Gastroesophageal sphincter (tissue), 3 donors: ENCODE results near the gene CCL13.

Experiments used
- EP300 ChIP-seq: sonication (generic); formaldehyde crosslinking; IDR thresholded peaks from one replicate; pipeline ENCODE4 v1.6.1; 2017; ENCODE audit warnings: antibody characterized with exemption, mild to moderate bottlenecking
- POLR2A ChIP-seq, 2 donors: fragments of 450-650 bp; IDR thresholded peaks; one replicate each; pipeline ENCODE4 v1.6.1; 2017; ENCODE audit warnings: antibody characterized with exemption in 2 of 2, mild to moderate bottlenecking in 2 of 2, moderate library complexity in 1 of 2
- POLR2AphosphoS5 ChIP-seq: sonication (generic); formaldehyde crosslinking; IDR thresholded peaks from one replicate; pipeline ENCODE4 v1.6.1; 2017; ENCODE audit warnings: antibody characterized with exemption
- TF ChIP-seq, protein P1 (sequence below), 4 experiments: fragments of 200-600 bp in 2 of 4; fragments of 450-650 bp in 2 of 4; sonication (generic) in 1 of 4; IDR thresholded peaks; one replicate each; pipeline ENCODE4 v1.5.1; 2017 to 2019; ENCODE audit warnings: antibody characterized with exemption in 4 of 4, mild to moderate bottlenecking in 2 of 4, moderate library complexity in 2 of 4

DNA sequence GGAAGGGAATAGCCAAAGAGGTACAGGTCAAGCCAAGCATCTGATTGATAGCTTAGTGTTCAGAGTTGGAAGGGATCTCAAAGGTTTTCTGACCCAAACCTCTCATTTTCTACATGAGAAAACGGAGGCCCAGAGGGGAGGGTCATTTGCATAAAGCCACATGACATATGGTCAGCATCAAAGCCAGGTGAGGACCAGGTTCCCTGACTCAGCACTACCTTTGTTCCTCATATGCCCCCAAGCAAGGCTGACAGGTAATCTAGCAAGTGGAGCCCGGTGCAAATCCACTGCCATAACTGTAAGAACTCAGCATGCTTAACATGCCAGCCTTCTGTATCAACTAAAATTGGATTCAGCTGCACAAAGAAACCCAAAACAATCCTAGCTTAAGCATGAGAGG, 35.0 kb downstream of the CCL13 start:
- no peak for TF ChIP-seq POLR2A (IDR thresholded peaks at IDR 0.05)
- TF ChIP-seq POLR2AphosphoS5, result no peak
- TF ChIP-seq, protein P1, sequence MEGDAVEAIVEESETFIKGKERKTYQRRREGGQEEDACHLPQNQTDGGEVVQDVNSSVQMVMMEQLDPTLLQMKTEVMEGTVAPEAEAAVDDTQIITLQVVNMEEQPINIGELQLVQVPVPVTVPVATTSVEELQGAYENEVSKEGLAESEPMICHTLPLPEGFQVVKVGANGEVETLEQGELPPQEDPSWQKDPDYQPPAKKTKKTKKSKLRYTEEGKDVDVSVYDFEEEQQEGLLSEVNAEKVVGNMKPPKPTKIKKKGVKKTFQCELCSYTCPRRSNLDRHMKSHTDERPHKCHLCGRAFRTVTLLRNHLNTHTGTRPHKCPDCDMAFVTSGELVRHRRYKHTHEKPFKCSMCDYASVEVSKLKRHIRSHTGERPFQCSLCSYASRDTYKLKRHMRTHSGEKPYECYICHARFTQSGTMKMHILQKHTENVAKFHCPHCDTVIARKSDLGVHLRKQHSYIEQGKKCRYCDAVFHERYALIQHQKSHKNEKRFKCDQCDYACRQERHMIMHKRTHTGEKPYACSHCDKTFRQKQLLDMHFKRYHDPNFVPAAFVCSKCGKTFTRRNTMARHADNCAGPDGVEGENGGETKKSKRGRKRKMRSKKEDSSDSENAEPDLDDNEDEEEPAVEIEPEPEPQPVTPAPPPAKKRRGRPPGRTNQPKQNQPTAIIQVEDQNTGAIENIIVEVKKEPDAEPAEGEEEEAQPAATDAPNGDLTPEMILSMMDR (IDR thresholded peaks at IDR 0.05), result no peak
- no peak for TF ChIP-seq EP300
